Fibroblast of skin of right biceps (primary cell): Measurements from ENCODE around the gene PTGFRN.
A peak's percentile ranks its signal among the peaks of the same experiment; 100 is the strongest.

ENCODE experiments used
- DNase-seq: peaks from one replicate; pipeline ENCODE4 v3.0.0-alpha.2; 2013

The PTGFRN gene

GRCh38 chr1:116982319-116983004 is 72.7 kb downstream of the PTGFRN start:
- no peak for DNase-seq

GRCh38 chr1:116983112-116983511 is 73.4 kb downstream of the PTGFRN start:
- DNase-seq: no peak

- no peak for DNase-seq
Observed at GRCh38 chr1:116983678-116984077, 74.0 kb downstream of the PTGFRN start.

- no peak for DNase-seq
Observed at GRCh38 chr1:116984406-116985160, 74.9 kb downstream of the PTGFRN start.

GRCh38 chr1:116986421-116987255 is 76.9 kb downstream of the PTGFRN start:
- DNase-seq: no peak

GRCh38 chr1:116987256-116987555 is 77.5 kb downstream of the PTGFRN start:
- no peak for DNase-seq

GRCh38 chr1:116988248-116988647 is 78.5 kb downstream of the PTGFRN start:
- DNase-seq: peak; percentile 43

- DNase-seq: no peak
Observed at GRCh38 chr1:116988908-116989307, 79.2 kb downstream of the PTGFRN start.

- no peak for DNase-seq
Observed at GRCh38 chr1:116989835-116990234, 80.1 kb downstream of the PTGFRN start.

GRCh38 chr1:116990612-116991151 is 81.0 kb downstream of the PTGFRN start:
- DNase-seq: peak; percentile 87

GRCh38 chr1:116991171-116991845 is 81.6 kb downstream of the PTGFRN start:
- no peak for DNase-seq

GRCh38 chr1:116991918-116992317 is 82.2 kb downstream of the PTGFRN start:
- no peak for DNase-seq

- no peak for DNase-seq
Observed at GRCh38 chr1:116993286-116993685, 83.6 kb downstream of the PTGFRN start.

GRCh38 chr1:116994411-116994810 is 84.7 kb downstream of the PTGFRN start:
- DNase-seq: no peak

- DNase-seq: peak; percentile 70
Observed at GRCh38 chr1:116997066-116997465, 87.3 kb downstream of the PTGFRN start.

GRCh38 chr1:116997636-116998035 is 87.9 kb downstream of the PTGFRN start:
- DNase-seq: peak; percentile 27

GRCh38 chr1:116999596-116999995 is 89.9 kb downstream of the PTGFRN start:
- no peak for DNase-seq

- no peak for DNase-seq
Observed at GRCh38 chr1:117000142-117000541, 90.4 kb downstream of the PTGFRN start.

- no peak for DNase-seq
Observed at GRCh38 chr1:117001254-117001927, 91.7 kb downstream of the PTGFRN start, which contains the start of gene CD101. CD101 (plus strand) TSS chr1:117001760; CDS start chr1:117001818, 58 bp downstream.

- DNase-seq: no peak
Observed at GRCh38 chr1:117003223-117003875, 93.6 kb downstream of the PTGFRN start.

- DNase-seq: no peak
Observed at GRCh38 chr1:117007719-117008013, 98.0 kb downstream of the PTGFRN start.

GRCh38 chr1:117008656-117009055 is 98.9 kb downstream of the PTGFRN start:
- no peak for DNase-seq
